A549 (cell line): ENCODE results near the gene WASF2. TPM values are rescaled to one million over a fixed set of nuclear protein-coding genes. Genes with fewer than 3 reads are reported as not detected.
"Not testable (repeated sequence)": the region's sequence is repeated elsewhere in the genome, so short reads cannot be mapped to it uniquely, and the experiment has no call there.

Experiments used
- ATAC-seq, 2 experiments: fragments of 200-7000 bp in 1 of 2; fragments of >200 bp in 1 of 2; cut with Nextera tagmentation in 1 of 2; cut with Tn5 transposase in 1 of 2; 3 replicates each; pipeline versions ENCODE4 v1.8.0 to v1.9.1; 2018 to 2020; ENCODE audit warnings: mild to moderate bottlenecking in 1 of 2, moderate library complexity in 1 of 2
- CTCF ChIA-PET: fragments of 300-600 bp; sonication (Branson Sonifier 250); formaldehyde crosslinking; extraction: SDS; loops from one replicate; lab custom pipeline; 2021; ENCODE audit warnings: antibody characterized with exemption, inconsistent platforms; lab: Yijun Ruan, JAX
- POLR2A ChIA-PET: fragments of 350-600 bp; formaldehyde crosslinking; extraction: SDS; loops from one replicate; lab custom pipeline; 2021; ENCODE audit warnings: antibody characterized with exemption, inconsistent platforms; lab: Yijun Ruan, JAX
- DNase-seq, 2 experiments: peaks; one replicate each; pipeline versions ENCODE4 v3.0.0 to v3.0.0-alpha.2; 2011 to 2016; ENCODE audit warnings: low read depth in 1 of 2, low spot score in 1 of 2
- FAIRE-seq: peaks from 2 replicates; lab custom pipeline; 2011; peaks lifted over from hg19 to GRCh38; lab: Jason Lieb, UNC
- H3K27ac ChIP-seq, 2 experiments: fragments of >200 bp; sonication (Bioruptor Twin); formaldehyde crosslinking; 3 replicates each; pipeline ENCODE4 v1.5.1; 2016 to 2017
- H3K4me1 ChIP-seq: fragments of >200 bp; sonication (Bioruptor Twin); formaldehyde crosslinking; 3 replicates; pipeline ENCODE4 v1.6.1; 2016
- H3K4me2 ChIP-seq: fragments of >200 bp; sonication (Bioruptor Twin); formaldehyde crosslinking; 3 replicates; pipeline ENCODE4 v1.6.1; 2016
- H3K4me3 ChIP-seq: fragments of >200 bp; sonication (Bioruptor Twin); formaldehyde crosslinking; 3 replicates; pipeline ENCODE4 v1.5.1; 2016
- H3K9me3 ChIP-seq: fragments of >200 bp; sonication (Bioruptor Twin); formaldehyde crosslinking; 3 replicates; pipeline ENCODE4 v1.6.1; 2016
- CBX8 ChIP-seq: fragments of 200-600 bp; sonication (generic); IDR thresholded peaks from 2 replicates; pipeline ENCODE4 v1.6.1; 2016
- CHD4 ChIP-seq: fragments of 200-600 bp; sonication (generic); IDR thresholded peaks from 2 replicates; pipeline ENCODE4 v1.6.1; 2016; ENCODE audit warnings: antibody characterized with exemption, mild to moderate bottlenecking, borderline replicate concordance
- EHF ChIP-seq: fragments of 250-450 bp; sonication (Bioruptor Pico); IDR thresholded peaks from 2 replicates; pipeline ENCODE4 v1.5.0; 2020; ENCODE audit warnings: mild to moderate bottlenecking
- ESRRA ChIP-seq: fragments of 150-350 bp; IDR thresholded peaks from 2 replicates; pipeline ENCODE4 v1.6.1; 2014; ENCODE audit warnings: mild to moderate bottlenecking, low read length, borderline replicate concordance
- FOXS1 ChIP-seq: fragments of 250-450 bp; sonication (Bioruptor Pico); IDR thresholded peaks from 2 replicates; pipeline ENCODE4 v1.5.0; 2020; ENCODE audit warnings: mild to moderate bottlenecking, moderate library complexity
- HOXB5 ChIP-seq: fragments of 250-450 bp; sonication (Bioruptor Pico); IDR thresholded peaks from 2 replicates; pipeline ENCODE4 v1.5.0; 2020; ENCODE audit warnings: mild to moderate bottlenecking, moderate library complexity
- KDM1A ChIP-seq: fragments of 200-600 bp; sonication (generic); IDR thresholded peaks from 2 replicates; pipeline ENCODE4 v1.6.1; 2016; ENCODE audit warnings: low read depth, mild to moderate bottlenecking
- MAFK ChIP-seq: fragments of 450-650 bp; IDR thresholded peaks from 2 replicates; pipeline ENCODE4 v1.6.1; 2014; ENCODE audit not compliant: partially characterized antibody
- MAZ ChIP-seq: fragments of 150-350 bp; IDR thresholded peaks from 2 replicates; pipeline ENCODE4 v1.6.1; 2014; ENCODE audit warnings: antibody characterized with exemption, low read depth, low read length, borderline replicate concordance
- MYC ChIP-seq: IDR thresholded peaks from 2 replicates; pipeline ENCODE4 v1.6.1; 2012; ENCODE audit warnings: mild to moderate bottlenecking, inconsistent platforms, low read length, improper control_type of control experiment, borderline replicate concordance
- POLR2A ChIP-seq: IDR thresholded peaks from 2 replicates; pipeline ENCODE4 v1.6.1; 2012; ENCODE audit warnings: mild to moderate bottlenecking, low read length
- RFX5 ChIP-seq: fragments of 450-650 bp; IDR thresholded peaks from 2 replicates; pipeline ENCODE4 v1.7.1; 2014; ENCODE audit warnings: antibody characterized with exemption, mild to moderate bottlenecking, moderate library complexity
- RNF2 ChIP-seq: fragments of 200-600 bp; sonication (generic); IDR thresholded peaks from 2 replicates; pipeline ENCODE4 v1.6.1; 2016; ENCODE audit warnings: low read depth, mild to moderate bottlenecking, antibody characterized with exemption, moderate library complexity, borderline replicate concordance
- ZFP36 ChIP-seq: fragments of 450-650 bp; IDR thresholded peaks from 2 replicates; pipeline ENCODE4 v1.6.1; 2014; ENCODE audit warnings: borderline replicate concordance; ENCODE audit not compliant: partially characterized antibody
- ZNF302 ChIP-seq: fragments of 250-450 bp; sonication (Bioruptor Pico); IDR thresholded peaks from 2 replicates; pipeline ENCODE4 v1.9.0; 2021; ENCODE audit warnings: inconsistent platforms, mild to moderate bottlenecking, moderate library complexity
- ZSCAN20 ChIP-seq: fragments of 250-450 bp; sonication (Bioruptor Pico); IDR thresholded peaks from 2 replicates; pipeline ENCODE4 v1.8.0; 2022; ENCODE audit warnings: mild to moderate bottlenecking, moderate library complexity
- WGBS: methylation state at CpG from one replicate; pipeline ENCODE4 v1.1.6; 2017; ENCODE audit errors: missing lambda C conversion rate; 5-methylcytosine and 5-hydroxymethylcytosine counted together
- polyA plus RNA-seq, 4 experiments: library from polyadenylated mRNA; depleted of rRNA in 3 of 4; stranded (reverse); fragments of >200 nt; fragmentation: RNase III in 1 of 4; extraction: RNeasy Plus Mini Kit Qiagen cat#74134 plus additional on column Dnase treatment in 1 of 4; gene quantifications; 2 replicates in 3 of 4; 3 replicates in 1 of 4; pipeline ENCODE4 v1.2.3, GENCODE V29; 2011 to 2017
- TF ChIP-seq, protein P1 (sequence below): fragments of >200 bp; sonication (Bioruptor Twin); formaldehyde crosslinking; IDR thresholded peaks from 3 replicates; pipeline ENCODE4 v1.5.1; 2016
- TF ChIP-seq, protein P2 (sequence below): fragments of 250-450 bp; sonication (Bioruptor Pico); IDR thresholded peaks from 2 replicates; pipeline ENCODE4 v1.5.0; 2020; ENCODE audit warnings: low read depth, mild to moderate bottlenecking, moderate library complexity

Gene WASF2
- polyA plus RNA-seq, 2 of the 4 experiments (the other 2 are of a cell fraction): 22.7 to 44.9 TPM

DNA sequence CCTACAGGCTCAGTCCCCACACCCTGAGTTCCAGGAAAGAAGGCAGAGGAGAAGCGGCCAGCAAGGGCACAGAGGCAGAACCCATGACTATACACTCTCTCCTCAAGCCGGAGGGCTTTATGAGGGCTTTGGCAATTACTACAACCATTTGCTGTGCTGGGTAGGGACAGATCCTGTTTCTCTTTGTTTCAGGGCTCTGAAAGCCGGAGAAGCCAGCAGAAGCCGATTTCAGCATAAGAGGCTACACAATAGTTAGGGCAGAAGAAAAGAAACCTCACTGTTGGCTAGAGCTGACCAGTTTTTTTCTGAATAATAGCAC, 83.6 kb downstream of the WASF2 start:
- Histone ChIP-seq H3K27ac (no peak overlapping the region), H3K4me3 (no peak overlapping the region), H3K4me2 (no peak overlapping the region), H3K4me1 (no peaks in the 10 kb centered on the region), H3K9me3 (no peaks in the 10 kb centered on the region)
- no peak for TF ChIP-seq HOXB5 (CRISPR knock-in tag)
- ATAC-seq (no peak), FAIRE-seq (no peak), DNase-seq (no peak)
- 95% methylated on average over 4 of the region's 4 CpGs for WGBS
- ChIA-PET POLR2A (no interaction called here), CTCF (interaction anchor here (0.6 to 4.6 kb wide), 6 partner anchors 10 to 200 kb away, joined by 3 to 13 read pairs (median 3); no protein-coding TSS in a partner anchor)

DNA sequence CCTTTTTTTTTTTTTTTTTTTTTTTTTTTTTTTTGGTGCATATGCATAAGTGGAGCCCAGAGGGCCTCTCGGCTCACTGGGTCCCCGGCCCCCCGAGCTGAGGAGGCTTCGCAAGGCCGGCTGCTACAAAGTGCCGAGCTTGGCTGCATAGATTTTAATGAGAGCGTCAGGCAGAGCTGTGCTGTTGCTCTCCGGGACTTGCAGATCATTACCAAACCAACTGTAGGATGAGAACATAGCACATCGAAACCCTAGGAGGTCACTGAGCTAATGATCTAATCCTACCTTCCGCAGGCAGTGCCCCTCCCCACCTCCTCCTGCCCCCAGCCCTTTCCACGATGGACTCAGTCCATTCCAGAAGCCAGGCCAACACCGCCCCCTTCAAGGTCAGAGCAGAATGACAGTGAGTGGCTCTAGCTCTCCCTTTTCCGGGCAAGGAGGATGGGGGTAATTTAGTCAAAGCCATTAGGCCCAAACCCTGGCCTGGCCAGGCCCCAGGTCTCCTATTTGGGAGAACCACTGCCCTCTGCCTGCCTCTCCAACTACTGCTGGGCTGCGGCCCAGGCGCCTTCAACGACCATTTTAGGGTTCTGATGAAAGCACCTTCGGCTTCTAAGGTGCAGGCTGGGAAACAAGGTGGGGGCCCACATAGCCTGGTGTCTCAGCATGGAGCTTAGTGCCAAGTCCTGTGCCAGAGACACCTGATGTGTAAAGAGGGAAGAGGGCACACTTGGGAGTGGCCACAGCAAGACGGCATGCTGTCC, 84.2 kb downstream of the WASF2 start:
- DNase-seq, H3K27ac ChIP-seq, FAIRE-seq, H3K4me3 ChIP-seq, ATAC-seq, H3K9me3 ChIP-seq, H3K4me2 ChIP-seq, POLR2A ChIA-PET, H3K4me1 ChIP-seq: not testable (repeated sequence)
- CTCF ChIA-PET: interaction anchor here (0.6 to 4.6 kb wide), 6 partner anchors 10 to 201 kb away, joined by 3 to 13 read pairs (median 4); no protein-coding TSS in a partner anchor
- WGBS: 83% methylated on average over 14 of the region's 18 CpGs

DNA sequence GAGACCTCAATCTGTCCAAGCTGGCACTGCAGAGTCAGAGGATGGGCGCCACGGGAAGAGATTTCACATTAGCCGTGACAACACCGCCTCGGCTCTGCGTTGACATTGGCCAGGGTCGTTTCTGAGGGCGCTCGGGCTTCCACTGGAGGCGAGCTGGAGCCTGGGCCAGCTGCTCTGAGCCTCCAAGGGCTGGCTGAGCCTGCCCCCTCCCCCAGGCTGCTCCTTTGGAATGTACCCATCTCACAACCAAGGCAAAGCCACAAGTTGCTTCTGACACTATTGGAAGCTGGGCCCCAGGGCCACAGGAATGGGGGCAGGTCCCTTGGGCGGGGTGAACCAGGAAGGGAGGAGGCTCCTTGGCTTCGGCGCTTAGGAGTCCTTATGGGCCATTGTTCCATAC, 84.9 kb downstream of the WASF2 start:
- no peak overlapping the region for H3K27ac ChIP-seq
- no peak for FAIRE-seq
- CTCF ChIA-PET: interaction anchor here (0.9 to 4.6 kb wide), 3 partner anchors 10 to 13 kb away, joined by 3 to 13 read pairs (median 4); no protein-coding TSS in a partner anchor
- WGBS: 92% methylated on average over 9 of the region's 13 CpGs
- H3K4me3 ChIP-seq: no peak overlapping the region
- TF ChIP-seq MYC (no peak), ZFP36 (no peak), RNF2 (no peak), CHD4 (no peak), KDM1A (no peak), ZSCAN20 (CRISPR knock-in tag) (no peak), EHF (CRISPR knock-in tag) (no peak), ZNF302 (CRISPR knock-in tag) (no peak)
- TF ChIP-seq, protein P1, sequence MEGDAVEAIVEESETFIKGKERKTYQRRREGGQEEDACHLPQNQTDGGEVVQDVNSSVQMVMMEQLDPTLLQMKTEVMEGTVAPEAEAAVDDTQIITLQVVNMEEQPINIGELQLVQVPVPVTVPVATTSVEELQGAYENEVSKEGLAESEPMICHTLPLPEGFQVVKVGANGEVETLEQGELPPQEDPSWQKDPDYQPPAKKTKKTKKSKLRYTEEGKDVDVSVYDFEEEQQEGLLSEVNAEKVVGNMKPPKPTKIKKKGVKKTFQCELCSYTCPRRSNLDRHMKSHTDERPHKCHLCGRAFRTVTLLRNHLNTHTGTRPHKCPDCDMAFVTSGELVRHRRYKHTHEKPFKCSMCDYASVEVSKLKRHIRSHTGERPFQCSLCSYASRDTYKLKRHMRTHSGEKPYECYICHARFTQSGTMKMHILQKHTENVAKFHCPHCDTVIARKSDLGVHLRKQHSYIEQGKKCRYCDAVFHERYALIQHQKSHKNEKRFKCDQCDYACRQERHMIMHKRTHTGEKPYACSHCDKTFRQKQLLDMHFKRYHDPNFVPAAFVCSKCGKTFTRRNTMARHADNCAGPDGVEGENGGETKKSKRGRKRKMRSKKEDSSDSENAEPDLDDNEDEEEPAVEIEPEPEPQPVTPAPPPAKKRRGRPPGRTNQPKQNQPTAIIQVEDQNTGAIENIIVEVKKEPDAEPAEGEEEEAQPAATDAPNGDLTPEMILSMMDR: no peak
- TF ChIP-seq, protein P2, sequence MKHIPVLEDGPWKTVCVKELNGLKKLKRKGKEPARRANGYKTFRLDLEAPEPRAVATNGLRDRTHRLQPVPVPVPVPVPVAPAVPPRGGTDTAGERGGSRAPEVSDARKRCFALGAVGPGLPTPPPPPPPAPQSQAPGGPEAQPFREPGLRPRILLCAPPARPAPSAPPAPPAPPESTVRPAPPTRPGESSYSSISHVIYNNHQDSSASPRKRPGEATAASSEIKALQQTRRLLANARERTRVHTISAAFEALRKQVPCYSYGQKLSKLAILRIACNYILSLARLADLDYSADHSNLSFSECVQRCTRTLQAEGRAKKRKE (CRISPR knock-in tag): no peak
- no peak for ATAC-seq
- no peaks in the 10 kb centered on the region for H3K4me1 ChIP-seq
- POLR2A ChIA-PET: no interaction called here
- no peak for DNase-seq
- H3K9me3 ChIP-seq: no peaks in the 10 kb centered on the region
- no peak overlapping the region for H3K4me2 ChIP-seq

DNA sequence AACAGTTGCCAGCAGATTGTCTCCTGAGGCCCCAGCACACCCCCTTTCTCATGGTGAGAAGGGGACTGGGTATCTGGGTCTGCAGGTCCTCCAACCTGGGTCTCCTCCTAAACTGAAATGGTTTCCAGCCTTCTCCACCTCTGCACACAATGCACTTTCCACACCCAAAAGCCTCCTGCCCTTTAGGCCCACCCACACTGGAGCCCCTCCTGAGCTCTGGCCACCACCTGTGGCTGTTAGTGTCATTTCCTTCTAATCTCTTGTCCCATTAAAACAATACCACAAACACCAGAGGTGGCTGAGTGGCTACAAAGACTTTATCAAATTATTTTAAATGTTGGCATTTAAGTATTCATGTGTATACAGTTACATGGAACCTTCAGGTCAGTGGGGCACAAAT, 86.0 kb downstream of the WASF2 start:
- Histone ChIP-seq H3K27ac (no peak overlapping the region), H3K4me1 (peaks cover 4% of the 10 kb centered on the region; the same call in 1 of the 3 replicates), H3K4me3 (no peak overlapping the region), H3K4me2 (no peak overlapping the region), H3K9me3 (no peaks in the 10 kb centered on the region)
- TF ChIP-seq FOXS1 (CRISPR knock-in tag) (no peak), POLR2A (no peak), KDM1A (no peak), CBX8 (no peak), RFX5 (no peak), MAZ (no peak), HOXB5 (CRISPR knock-in tag) (no peak), ZSCAN20 (CRISPR knock-in tag) (no peak), ESRRA (no peak), EHF (CRISPR knock-in tag) (no peak), MAFK (no peak)
- ATAC-seq: no peak
- ChIA-PET POLR2A (no interaction called here), CTCF (interaction anchor here (0.9 to 4.6 kb wide), 4 partner anchors 12 to 204 kb away, joined by 3 to 13 read pairs (median 3); no protein-coding TSS in a partner anchor)
- DNase-seq: no peak
- FAIRE-seq: no peak
